HG03039 (cell line): ENCODE measurements around the gene IPMK.
"Not testable (repeated sequence)": the region's sequence is repeated elsewhere in the genome, so short reads cannot be mapped to it uniquely, and the experiment has no call there.

Experiments used
- ATAC-seq: cut with Tn5 transposase; IDR thresholded peaks from one replicate; pipeline ENCODE4 v1.9.1; 2021; ENCODE audit warnings: mild to moderate bottlenecking, moderate library complexity; ENCODE audit not compliant: unreplicated experiment

Gene IPMK

DNA sequence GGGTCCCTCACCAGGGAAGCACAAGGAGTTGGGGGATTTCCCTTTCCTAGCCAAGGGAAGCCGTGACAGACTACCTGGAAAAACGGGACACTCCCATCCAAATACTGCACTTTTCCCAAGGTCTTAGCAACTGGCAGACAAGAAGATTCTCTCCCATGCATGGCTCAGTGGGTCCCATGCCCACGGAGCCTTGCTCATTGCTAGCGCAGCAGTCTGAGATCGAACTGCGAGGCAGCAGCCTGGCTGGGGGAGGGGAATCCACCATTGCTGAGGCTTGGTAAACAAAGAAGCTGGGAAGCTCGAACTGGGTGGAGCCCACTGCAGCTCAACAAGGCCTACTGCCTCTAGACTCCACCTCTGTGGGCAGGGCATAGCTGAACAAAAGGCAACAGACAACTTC lies 37.8 kb downstream of the IPMK start:
- ATAC-seq: not testable (repeated sequence)

DNA sequence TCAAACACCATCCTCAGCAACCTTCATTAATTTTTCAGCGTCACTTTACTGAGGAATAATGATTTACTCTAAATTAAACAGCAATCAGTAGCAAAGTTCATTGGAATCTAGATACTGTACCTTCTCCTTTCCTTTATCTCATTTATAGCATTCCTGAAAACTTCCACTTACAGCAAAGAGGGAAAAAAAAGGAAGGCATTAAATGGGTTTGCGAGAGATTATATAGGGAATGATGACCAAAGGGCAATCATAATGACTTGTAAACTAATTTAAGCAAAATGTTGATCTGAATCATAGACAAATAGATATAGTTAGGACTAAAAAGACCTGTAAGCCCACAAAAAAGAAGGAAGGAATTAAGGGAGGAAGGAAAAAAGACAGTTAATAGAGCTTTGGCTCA lies 42.0 kb downstream of the IPMK start:
- ATAC-seq: no peak

DNA sequence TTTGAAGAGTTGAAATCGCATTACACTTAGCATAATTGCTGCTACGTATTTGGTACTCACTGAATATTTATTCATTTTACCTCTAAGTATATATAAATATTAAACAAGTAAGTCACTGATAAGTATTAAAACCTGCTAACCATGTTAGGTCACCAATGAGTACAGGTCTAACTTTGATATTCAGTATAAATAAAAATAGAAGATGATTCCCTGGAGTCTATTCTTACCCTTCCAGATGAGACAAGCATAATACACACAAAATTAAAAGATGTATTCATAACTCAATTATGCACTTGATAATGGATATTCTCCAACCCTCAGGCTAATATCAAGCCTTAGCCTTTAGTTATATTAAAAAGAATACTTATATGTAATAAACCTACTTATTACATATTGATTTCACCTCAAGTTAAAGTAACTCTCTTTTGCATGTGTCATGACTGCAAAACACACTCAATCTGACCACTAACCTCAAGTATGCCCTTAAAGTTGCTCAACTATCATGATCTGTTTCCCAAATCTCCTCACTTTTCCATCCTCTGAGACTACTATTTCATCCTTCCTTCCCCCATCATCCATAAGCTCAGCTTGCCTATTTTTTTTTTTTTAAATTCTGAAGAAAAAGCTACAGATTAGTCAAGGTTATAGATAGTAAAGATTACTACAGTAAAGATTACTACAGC lies 46.8 kb downstream of the IPMK start:
- ATAC-seq: no peak

DNA sequence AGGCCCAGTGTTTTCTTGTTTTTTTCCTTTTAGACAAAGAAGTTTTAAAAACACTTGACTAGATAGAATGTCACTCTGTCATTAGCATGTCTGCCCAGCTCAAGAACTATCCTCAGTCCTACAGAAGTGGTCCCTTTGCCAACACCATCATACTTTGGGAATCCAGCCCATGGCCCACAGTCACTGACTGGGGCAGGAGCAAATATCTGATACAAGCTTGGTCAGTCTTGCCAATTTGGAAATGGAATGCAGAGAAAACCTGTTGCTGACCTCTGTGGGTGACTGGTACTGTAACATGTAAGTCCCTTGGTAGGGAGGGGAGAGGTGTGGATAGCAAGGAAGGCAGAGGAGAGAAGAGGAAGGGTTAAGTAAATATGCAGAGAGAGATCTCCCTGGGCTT lies 47.8 kb downstream of the IPMK start:
- ATAC-seq: no peak

DNA sequence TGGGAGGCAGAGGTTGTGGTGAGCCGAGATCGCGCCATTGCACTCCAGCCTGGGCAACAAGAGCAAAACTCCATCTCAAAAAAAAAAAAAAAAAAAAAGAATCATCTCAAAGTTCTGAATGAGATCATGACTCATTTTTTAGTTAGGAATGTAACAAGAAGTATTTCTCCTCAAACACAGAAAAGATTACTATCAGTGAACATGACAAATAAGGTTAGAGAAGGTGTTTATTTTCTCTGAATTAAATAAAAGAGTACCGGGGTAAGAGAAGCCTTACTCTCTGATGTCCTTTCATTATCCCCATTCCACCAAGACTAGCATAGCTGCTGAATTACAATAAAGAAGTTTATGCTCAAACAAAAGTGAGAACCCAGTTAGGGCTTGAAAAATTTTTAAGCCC lies 50.1 kb downstream of the IPMK start:
- ATAC-seq: no peak

DNA sequence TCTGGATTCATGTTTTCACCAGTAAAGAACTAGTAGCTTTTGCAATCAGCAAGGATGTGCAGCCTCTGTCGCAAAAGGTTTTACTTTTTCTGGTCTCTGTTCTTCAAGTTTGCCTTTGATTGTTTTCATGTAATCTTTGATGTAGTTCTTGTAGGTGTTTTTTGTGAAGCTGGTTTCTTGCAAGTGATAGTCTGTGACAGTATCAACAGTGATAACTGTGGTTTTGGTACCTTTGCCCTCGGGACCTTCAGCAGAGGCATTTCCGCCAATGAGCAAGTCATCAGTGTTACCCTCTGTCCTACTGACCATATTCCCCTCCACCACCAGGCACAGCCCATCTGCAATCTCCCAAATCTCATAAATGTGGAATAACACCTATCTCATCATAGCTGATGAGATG lies 55.1 kb downstream of the IPMK start:
- no peak for ATAC-seq

DNA sequence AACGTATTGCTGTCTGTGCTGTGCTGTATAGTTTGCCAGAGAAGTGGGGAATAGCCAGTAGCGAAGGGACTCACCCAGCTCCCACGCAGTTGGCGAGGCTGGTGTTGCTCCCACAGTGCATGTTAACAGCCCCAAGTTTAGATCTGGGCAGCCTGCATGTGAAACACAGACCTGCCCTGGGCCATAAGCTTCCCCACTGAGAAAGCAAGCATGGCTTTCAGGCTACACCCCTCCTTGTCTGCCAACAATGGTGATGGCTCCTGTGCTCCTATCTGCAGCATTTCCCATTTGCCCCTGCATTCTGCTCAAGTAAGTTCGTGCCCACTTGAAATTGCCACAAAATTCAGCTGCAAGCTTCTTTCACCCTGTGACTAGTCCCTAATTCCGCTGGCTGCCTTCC lies 57.5 kb downstream of the IPMK start:
- no peak for ATAC-seq

DNA sequence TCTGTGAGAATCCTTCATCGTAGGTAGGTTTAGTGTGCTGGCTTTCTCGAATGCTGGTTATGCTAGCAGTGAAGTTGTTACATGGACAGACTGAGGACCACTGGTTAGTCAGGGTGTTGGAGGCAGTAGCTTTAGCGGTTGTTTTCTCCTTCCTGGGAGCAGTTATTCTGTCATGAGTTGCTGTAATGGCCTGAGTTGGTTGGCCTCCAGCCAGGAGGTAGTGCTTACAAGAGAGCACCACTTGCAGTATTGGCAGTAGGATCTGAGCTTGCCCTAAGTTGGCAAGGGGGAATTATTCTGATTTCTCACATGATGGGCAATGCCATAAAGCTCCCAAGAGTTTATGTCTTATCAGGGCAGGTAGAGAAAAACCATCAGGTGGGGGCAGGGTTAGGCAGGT lies 58.0 kb downstream of the IPMK start:
- ATAC-seq: no peak

DNA sequence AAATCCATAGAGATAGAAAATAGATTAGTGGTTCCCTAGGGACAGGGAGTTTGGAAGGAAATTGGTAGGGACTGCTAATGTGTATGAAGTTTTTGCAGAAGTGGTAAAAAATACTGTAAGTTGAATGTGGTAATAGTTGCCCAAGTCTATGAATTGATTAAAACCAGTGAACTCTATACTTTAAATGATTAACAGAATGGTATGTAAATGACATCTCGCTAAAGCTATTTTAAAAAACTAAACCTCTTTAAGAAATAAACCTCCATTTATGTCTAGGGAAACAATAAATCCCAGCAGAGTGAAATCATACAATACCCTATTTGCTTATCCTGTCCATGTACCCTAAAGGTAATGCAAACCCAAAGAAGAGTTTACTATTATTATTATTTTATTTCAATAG lies 61.4 kb downstream of the IPMK start:
- no peak for ATAC-seq

DNA sequence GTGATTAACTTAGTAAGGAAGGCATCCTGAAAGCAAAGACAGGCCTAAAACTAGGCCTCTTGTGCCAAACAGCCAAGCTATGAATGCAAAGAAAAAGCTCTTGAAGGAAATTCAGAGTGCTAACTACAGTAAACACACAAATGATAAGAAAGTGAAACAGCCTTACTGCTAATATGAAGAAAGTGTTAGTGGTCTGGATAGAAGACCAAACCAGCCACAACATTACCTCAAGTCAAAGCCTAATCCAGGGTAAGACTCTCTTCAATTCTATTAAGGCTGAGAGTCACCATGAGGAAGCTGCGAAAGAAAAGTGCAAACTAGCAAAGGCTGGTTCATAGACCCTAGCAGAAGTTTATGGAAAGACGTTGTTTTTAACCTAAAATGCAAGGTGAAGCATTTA lies 66.0 kb downstream of the IPMK start:
- no peak for ATAC-seq

DNA sequence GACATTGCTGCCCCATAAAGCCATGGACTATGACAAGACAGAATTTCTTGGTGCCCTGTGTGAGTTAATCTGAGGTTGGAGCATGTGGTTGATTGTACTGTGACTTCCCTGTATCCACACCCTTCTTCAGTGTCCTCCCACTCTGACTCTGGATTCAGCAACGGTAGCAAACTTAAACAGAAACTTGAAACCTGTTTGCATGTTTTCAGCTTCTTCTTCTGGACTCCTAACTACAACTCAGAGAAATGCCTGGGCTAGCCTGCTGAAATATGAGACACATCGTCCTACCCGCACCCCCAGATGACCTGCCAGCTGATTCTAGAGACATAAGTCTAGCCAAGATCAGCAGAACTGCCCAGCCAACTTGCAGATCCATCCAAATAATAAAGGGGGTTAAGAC lies 78.4 kb downstream of the IPMK start:
- no peak for ATAC-seq

DNA sequence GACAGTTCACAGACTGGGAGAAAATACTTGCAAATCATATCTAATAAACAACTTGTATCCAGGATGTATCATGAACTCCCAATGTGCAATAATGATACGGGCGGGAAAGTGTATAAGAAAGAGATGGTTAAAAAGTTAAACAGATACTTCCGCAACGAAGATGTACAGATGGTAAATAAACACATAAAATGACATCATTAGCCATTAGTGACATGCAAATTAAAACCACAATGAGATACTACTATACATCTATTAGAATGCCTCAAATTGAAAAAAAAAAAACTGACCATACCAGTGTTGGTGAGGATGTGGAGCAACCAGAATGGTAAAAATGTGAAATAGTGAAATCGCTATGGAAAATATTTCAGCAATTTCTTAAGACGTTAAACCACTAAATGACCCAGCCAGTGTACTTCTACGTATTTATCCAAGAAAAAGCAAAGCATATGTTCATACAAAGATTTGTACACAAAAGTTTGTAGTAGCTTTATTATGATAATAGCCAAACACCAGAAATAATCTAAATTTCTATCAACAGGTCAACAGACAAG lies 83.5 kb downstream of the IPMK start:
- no peak for ATAC-seq

DNA sequence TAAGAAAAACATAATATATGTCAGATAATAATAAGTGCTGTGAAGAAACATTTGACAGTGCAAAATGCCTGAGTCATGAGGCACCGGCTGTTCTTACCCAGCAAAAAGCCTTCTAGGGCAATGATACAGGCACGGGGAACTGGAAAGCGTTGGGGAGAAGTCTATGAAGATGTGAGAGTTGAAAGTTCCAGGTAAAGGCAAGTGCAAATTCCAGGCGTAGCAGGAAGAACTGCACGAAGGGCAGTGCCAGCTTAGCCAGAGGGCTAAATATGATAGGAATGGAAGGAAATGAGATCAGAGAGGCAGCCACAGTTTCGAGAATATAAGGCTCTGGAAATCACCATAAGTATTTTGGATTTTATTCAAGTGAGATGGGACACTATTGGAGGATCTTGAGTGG lies 87.0 kb downstream of the IPMK start:
- no peak for ATAC-seq

DNA sequence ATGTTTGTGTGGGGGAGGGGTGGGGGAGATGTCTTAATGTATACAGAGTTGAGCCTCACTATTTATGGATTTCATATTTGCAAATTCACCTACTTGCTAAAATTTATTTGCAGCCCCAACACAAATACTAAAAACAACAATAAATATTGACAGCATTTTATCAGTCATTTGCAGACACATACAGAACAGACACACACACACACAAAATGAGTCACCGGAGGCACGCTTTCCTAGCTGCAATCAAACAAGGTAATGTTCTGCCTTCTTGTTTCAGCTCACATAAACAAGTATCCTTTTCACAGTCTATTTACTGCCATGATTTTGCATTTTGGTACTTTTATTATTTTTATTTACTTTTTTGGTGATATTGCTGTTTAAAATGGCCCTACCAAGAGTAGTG lies 88.5 kb downstream of the IPMK start:
- no peak for ATAC-seq

DNA sequence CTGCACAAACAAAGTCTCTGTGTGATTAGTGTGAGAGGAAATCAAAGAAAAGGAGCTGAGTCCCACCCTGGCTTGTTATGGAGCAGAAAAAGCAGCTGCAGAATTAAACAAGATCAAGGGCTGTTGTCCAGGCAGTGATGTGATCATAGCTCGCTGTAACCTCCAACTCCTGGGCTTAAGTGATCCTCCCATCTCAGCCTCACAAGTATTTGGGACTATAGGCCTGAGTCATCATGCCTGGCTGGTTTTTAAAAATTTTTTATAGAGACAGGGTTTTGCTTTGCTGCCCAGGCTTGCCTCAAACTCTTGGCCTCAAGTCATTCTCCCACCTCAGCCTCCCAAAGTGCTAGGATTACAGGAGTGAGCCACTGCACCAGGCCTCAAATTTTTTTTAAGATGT lies 88.9 kb downstream of the IPMK start:
- ATAC-seq: no peak

DNA sequence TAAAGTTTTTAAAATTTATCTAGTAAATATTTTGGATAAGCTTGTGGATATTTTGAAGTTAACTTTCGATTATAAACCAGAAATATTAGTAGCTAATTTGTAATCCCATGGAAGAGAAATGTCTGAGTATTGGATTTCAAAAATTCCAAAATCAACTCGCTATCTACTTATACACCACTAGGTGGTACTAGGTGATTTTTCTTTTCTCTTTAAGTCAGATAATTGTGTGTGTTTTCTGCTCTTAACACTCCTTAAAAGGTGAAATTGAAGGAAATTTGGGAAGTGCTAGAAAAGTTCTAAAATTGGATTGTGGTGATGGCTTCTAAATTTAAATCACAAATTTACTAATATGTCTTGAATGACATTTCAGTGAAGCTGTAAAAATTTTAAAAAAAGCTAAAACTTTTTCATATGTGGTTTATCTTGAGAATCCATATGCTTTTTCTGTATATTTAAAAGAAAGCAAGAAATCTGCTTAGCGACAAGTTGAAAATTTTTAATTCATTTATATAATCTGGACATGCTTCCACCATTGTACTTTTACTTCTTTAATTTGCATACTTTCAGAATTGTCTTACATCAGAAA lies 90.2 kb downstream of the IPMK start:
- ATAC-seq: no peak

DNA sequence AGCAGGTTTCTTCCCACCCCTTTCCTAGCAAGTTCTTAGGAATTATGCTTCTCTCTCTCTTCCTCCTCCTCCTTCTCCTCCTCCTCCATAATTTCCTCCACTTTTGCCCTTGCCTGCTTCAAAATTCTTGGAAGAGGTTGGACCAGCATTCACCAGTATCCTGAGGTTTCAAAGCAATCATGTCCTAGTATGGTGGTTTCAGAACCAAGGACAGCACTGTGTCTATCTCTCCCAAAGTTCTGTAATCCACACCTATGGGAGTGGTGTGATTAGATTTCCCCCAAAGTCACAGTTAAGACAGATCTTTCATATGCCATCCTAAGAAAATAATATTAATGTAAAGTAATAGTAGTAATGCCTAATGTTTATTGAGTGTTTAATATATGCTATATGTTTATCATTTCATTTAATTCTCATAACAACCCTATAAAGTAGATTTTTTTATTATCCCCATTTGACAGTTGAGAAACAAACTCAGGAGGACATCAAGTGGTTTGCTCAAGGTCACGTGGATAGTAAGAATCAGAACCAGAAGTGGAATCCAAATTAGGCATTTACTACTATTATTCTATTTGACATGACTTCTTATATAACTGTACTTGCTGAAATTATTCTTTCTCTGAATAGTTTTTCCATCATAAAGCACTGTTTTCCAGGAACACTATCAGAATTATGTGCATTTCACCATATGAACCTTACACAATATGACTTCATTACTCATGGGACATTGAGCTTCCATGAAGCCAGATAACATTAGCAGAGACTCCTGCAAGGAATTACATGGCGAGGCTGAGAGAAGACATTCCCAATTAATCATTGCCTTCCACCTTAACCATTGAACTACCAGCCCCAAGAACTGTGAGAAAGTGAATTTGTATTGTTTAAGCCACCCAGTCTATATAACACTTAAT lies 91.4 kb downstream of the IPMK start:
- no peak for ATAC-seq

DNA sequence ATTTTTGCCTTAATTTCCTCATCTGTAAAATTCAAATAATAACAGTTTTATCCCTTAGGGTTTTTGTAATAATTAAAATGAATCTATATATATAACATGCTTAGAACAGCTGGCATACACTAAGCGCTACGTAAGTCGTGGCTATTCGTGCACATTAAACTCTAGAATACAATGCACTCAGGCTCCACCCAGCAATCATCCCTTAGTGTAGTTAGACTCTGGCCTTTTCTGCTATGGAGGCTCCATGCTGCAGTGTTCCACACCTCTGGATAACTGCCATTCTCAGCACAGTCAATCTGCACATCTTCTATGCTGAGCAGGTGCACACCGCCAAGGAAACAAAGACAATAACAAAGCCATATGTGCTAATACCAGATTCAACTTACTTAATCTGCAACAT lies 92.9 kb downstream of the IPMK start:
- ATAC-seq: no peak

DNA sequence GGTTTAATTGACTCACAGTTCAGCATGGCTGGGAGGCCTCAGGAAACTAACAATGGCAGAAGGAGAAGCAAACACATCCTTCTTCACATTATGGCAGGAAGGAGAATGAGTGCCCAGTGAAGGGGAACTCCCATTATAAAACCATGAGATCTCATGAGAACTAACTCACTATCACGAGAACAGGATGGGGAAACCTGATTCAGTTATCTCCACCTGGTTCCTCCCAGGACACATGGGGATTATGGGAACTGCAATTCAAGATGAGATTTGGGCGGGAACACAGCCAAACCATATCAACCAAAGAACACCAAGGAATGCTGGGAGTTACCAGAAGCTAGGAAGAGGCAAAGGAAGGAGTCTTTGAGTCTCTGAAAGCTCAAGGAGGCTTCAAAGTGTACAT lies 94.3 kb downstream of the IPMK start:
- no peak for ATAC-seq

DNA sequence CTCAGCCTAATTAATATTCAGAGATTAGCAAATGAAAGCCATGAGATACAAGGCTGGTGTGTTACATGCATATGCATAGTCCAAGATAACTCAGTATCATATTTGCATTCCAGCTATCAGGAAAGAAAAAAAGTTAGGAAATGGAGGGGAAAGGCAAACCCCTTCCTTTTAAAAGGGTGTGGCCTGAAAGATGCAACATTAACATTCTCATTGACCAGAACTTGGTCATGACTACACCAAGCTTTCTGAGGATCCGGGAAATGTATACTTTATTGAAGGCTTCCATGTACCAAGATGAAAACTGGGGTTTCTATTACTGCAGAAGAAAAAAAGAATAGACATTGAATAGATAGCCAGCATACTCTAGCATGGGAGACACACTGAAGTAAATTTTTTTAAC lies 96.5 kb downstream of the IPMK start:
- no peak for ATAC-seq

DNA sequence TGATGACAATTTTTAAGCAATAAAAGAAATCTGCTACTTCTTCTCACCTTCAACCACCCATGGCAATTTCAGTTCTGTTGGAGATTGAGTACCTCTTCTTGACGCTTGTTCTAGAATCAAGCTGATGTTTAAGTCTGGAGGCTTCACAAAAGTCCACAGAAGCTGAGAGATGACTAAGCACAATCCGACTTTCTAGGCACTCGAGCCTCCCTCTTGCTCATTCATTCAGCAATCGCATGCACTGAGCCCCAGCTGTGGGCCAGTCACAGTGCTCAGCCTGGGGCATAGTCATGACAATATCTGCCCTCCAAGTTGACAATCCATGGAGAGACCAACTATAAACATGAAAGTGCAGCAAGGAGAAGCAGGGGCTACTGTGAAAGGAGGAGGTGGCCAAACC lies 103.2 kb downstream of the IPMK start:
- ATAC-seq: no peak

DNA sequence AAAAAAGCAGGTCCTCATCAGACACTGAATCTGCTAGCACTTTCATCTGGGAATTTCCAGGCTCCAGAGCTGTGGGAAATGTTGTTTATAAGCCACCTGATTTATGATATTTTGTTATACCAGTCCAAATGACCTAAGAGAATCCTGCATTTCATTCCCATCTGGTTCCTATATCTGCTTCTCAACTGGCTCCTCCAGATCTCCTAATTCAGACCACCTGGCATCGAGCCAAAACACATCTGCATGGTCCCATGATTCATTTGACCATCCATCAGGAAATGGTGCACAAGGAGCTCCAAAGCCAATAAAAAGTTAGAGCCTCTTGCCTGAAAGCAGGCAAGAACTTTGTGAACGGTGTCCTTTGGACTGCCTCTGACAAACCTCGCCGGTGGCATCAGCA lies 108.9 kb downstream of the IPMK start:
- ATAC-seq: no peak
